HG02852 (cell line): ENCODE data around the gene ACTRT2.

Source experiments
- ATAC-seq: cut with Tn5 transposase; IDR thresholded peaks from one replicate; pipeline ENCODE4 v1.9.1; 2021; ENCODE audit warnings: mild to moderate bottlenecking, moderate library complexity; ENCODE audit not compliant: unreplicated experiment

The ACTRT2 gene

DNA sequence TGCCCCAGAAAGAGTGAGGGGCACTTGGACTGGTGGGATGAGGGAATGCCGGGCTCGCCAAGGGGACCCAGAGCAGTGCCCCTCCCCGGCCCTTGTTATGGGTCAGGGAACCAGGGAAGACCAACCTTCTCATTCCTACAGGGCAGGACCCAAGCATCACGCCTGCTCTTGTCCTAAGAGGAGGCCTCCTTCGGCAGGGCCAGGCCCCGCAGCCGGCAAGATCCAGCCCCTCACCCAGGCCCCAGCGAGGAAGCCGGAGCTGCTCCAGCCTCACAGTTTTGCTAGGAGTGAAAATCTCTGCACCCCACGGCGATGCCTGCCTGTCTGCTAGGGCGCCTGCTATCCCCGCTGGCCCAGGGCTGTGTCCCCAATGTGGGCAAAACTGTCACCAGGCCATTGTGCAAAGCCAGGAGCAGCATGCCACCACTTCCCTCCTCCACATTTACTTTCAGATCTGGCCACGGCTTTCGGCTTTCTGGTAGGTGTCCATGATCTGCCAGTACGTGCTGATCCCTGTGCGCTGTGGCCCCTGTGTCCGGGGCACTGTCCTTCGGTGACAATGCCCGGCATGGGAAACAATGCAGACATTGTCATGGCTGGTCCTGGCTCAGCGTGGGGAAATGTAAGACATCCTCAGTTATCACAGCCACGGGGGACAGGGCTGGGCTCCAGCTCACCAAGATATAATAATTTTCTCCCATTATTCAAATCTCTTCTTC, 9.6 kb downstream of the ACTRT2 start:
- ATAC-seq = no peak

DNA sequence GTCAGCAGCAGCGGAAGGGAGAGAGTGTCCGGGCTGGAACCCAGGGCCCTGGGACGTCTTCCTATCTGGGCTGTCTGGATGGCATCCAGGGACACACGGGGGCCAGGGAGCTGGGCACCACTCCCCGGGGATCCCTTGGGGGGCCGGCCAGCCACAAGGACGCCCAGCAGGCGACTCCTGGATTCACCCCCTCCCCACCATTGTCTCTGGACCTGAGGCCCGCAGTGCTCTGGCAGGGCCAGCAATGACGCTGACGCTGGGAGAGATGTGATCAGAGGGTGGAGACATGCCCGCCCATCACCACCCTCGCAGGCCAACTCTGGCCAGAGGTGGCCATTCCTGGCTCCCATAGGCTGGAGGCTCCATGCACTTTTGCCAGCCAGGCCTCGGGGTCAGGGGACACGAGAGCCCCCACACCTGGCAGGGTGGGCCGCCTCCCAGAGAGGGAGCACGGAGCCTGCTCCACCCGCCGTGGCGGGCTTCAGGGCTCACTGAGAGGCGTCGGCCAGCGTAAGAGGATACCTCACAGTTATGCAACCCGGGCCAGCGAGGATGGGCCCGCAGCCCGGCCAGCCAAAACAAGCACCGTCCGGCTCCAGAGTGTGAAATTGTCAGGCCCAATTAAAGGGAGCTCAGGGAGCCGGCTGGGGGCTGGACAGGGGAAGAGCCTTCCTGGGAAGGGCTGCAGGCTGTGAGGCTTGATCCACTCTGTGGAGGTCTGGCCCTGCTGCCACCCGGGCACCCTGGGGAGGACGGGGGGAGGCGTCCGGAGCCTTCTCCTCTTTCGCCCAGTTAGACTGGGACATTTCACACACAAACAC, 10.3 kb downstream of the ACTRT2 start:
- ATAC-seq = no peak

DNA sequence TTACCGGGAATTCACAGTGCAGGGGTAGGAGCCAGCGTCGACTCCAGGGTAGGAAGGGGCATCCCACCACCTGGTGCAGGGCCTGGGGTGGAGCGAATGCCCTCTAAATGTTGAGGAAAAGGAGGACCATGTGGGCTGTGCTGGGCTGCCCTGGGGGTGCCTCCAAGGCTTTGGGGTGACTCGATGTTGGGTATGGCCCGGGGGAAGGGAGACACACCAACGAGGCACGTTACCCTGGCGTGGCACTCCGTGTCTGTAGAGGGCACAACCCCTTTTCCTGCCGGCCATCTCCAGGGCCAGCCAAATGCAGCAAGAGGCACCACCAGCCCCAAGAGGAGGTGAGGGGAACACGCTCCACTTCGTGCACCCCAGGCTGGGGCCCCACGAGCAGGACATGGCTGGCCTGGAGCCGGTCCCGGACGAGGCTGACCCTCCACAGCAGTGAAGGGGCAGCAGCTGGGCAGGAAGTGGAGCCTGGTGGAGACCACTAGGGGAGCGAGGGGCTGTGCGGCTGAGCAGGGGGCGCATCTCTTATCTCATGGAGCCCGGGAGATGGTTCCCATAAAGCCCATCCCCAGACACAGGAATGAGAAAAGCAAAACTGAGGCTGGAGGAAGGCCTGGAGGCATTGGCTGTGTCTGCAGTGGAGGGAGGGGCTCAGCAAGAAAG, 11.2 kb downstream of the ACTRT2 start:
- ATAC-seq = no peak

DNA sequence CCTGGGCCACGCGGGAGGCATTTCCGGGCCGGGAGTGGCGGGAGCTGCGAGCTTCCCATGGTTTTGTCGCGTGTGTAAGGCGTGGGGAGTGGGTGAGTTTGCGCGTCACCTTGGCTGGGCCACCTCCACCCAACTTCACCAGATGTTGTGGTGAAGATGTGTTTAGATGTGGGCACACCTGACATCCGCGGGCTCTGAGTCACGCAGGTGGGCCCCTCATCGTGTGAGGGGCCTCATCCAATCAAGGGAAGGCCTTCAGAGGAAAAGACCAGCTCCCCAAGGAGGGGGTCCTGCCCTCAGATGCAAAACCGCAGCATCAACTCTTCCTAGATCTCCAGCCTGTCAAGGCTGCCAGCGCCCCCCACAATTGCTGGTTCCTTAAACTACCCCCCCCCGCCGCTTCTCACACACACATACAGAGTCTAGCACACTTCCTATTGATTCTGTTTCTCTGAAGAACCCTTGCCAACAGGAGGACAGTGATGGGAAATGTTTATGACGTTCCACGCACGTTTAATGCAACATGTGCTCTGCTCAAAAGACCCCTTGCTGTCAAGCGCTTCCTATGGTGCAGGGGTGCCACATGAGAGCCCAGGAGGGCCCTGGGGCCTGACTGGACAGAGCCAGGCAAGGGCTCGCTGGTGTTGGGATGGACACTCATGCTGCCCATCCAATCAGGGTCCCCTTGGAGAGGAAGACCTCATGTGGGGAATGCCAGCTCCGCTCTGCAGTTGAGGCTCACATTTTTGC, 11.9 kb downstream of the ACTRT2 start:
- ATAC-seq = no peak

DNA sequence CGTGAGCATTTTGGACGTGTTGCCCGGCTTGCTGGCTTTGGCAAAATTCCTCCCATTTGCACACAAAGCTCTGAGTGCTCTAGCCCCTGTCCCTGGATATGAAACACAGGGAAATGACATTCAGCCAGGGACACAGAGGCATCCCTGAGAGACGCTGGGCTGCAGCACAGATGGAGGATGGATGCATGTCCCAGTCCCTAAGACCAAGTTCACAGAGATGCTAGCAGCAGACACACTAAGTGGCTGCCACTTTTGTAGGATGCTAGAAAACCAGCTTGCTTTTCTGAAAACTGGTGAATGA, 12.5 kb downstream of the ACTRT2 start:
- no peak for ATAC-seq

DNA sequence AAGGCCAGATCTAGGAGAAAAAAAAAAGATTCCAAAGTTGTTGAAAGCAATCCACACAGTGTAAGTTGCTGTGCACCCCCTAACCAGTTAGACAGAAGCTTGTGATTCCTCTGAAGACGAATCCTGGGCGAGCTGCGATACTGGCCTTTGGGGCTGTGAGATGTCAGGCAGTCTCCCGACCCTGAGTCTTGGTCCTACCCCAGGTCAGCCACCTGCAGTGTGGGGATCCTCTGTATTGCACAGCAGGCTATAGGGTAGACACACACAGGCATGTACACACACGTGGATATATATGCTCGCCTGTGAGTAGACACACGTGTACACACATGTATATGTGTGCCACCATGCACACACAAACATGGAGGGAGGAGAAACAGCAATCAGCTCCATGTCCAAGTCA, 12.9 kb downstream of the ACTRT2 start:
- no peak for ATAC-seq

DNA sequence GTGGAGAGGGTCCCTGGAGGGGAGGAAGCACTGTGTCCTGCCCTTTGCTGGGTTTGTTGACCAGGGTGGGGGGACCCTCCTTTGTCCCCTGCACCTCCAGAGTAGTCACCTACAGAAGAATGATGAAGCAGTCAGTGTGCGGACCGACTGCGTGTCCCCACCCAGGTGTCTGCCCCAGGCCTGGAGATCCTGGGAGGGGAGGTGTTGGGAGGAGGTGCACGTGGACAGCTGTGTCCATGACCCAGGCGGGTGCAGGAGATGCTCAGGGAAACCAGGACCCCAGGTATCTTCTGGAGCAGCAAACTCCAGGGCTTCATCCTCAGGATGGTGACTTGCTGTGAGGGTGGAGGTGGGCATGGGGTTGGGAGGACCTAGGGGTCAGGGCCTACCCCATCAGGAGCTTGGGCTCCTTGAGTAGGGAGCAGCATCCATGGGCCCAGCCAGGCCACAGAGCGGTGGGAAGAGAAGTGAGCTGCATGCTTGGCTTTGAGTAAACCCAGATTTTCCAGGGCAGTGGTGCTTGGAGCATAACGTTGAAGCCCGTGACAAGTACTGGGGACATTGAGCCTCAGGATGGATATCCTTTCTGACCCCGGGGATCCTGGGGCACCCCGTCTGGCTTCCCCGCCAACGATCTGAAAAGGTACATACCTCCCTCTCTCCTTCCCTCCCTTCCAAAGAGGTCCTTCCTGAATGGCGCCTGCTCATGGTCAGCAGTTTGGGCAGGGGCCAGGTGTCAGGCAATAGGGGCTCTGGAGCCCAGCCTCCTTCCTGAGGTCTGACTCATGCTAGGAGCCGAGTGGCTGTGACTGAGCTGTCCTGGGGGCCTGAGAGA, 13.7 kb downstream of the ACTRT2 start:
- no peak for ATAC-seq

DNA sequence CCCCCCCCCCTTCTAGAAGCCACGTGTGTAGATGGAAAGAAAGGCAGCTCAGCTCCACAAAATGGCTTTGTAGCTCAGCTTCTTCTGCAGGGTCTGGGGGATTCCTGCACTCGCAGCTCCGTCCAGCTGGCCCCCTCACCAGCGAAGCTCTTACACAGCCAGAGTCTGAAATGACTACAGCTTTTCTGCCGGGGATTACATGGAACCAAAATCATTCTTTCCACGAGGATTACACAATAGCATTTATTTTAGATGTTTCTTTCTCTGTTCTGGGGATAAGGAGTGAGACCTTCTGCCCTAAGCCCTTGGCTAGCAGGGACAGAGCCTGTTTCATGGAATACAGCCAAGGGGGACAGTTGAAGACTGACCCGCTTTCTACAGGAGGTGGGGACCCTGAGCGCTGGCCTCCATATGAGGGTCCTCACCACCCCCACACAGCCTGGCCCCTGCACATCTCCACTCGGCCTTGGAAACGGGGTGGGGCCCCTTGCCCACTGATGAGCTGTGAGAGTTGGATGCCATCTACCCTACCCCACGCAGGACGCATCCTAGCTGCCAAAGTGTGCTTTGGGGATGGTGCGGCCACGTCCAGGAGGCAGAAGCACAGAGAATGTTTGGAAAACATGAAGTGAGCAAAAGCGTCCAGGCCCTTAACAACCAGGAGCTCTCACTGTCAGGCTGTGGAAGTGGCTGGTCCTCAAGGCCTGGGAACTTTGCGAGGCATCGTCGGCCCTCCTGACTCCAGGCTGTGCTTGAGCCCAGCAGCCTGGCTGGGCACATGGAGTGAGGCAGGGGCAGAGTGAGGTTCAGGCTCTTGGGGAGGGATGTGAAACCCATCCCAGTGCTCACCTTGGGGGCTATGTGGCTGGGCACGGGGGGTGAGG, 14.5 kb downstream of the ACTRT2 start:
- no peak for ATAC-seq

DNA sequence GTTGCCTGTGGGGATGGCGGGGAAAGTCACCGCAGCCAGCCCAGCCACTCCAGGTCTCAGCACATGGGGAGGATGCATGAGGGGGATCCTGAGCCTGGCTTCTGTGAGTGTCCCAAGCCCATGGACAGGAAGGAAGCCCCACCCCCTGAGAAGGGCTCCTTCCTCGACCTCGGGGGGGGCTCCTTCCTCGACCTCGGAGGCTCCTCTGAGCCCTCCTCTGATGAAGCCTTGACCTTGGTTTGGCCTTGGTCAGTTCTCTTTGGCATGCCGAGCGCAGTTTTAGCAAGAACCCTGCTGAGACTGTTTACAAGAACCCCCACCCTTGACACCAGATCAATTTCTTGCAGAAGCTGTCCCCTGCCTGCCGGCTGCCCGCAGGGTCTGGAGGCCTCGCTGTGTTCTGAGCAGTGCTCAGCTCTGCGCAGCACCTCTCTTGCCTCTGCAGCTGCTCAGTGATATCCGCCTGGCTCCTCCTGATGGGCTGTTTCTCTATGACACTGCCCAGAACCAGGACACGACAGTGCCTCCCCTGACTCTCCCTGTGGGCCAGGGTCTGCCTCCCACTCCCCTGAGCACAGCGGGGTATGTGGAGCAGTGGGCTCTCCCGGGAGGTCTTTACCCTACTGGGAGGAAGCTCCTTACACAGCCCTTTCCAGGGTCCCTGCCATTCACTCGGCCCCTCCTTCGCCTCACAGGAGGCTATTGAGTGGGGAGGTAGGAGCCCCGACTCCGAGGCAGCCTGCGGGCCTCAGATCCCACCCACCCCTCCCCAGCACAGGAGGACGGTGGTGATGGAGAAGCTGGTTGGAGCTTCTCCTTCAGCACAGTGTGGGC, 15.4 kb downstream of the ACTRT2 start:
- no peak for ATAC-seq

DNA sequence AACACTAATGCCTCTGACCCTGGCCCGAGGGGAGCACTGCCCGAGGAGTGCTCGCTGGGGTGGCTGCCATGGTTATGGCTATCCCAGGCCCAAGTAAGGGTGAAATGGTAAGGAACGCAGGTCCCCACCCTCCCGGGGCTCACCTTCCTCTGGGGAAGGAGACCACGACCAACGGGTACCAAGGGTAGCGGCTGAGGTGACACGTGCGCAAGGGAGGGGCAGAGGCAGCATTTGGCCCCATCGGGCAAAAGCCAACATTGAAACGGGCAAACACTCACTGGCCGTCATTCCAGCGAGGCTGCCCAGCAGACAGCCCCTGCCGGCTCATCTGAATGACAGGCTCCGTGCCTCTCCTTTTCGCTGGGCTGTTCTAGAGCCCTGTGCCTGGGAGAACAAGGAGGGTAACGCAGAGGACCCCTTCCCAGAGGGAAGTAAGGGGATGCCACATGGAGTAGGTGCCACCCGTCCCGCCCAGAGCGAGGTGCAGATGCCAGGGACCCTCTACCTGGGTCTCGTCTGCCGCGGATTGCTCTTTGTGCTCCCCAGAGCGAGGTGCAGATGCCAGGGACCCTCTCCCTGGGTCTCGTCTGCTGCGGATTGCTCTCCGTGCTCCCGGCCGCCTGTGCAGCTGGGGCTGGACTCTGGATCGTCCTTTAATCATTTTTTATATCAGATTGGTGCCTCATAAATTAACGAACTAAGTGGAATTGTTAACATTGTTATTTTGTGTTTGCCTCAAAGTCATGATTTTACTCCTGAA, 16.2 kb downstream of the ACTRT2 start:
- no peak for ATAC-seq

DNA sequence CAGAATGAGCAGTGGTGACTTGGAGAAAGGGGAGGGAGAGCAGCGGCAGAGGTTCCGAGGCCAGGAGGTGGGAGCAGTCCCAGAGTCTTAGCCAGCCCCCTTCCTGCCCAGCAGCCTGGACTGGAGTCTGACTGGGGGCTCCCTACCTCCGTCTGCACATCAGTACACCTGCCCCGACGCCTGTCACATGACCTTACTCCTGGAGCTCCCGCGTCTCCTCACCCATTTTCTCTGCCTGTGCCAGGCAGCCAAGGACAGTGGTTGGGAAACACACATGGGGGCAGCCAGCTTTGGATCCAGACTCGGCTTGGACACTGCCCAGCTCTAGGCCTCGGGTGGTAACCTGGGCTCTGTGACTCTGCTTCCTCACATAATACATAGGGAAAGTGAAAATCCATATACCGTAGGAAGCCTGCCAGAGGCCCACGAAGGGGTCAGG, 16.9 kb downstream of the ACTRT2 start:
- ATAC-seq = no peak

DNA sequence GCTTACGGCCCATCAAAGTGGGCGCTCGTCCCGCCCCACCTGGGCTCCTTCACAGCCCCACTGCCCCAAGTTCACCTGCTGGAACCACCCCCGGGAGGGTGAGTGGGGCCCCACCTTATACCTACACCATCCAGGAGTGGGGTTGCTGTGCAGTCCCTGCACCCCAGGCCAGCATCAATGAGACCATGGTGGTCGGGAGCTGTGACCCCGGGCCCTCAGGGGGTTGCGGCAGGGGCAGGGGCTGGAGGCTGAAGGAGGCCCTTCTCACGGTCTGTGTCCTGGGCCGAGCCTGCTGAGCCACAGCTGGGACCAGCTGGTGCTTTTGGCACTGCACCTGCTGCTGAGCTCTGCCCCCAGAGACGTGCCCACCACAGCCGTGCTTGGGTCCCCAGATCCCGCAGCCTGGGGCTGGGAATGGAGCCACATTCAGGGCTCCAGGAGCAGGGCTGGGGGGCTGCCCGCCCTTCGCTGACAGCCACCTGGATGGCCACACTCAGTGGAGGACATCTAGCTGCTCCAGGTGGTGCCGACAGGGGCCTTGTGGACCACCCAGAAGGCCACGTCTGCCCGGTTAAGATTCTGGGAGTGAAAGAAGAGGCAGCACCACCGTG, 17.4 kb downstream of the ACTRT2 start:
- ATAC-seq = no peak

DNA sequence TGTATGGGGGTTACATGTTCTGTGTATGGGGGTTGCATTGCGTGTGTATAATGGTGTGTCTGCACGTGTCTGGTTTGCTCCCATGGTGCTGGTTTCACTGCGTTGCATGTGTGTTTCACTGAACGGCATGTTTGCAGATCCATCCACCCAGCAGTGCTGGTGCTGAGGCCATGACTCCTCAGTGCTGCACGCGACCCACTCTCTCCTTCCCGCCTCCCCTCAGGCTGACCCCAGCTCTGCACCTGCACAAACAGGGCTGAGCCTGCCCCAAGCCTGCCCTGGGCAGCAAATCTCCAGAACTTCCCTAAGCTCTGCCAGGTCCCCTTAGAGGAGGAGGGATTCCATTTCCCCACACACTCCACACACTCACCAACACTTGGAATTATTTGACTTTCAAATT, 18.7 kb downstream of the ACTRT2 start:
- no peak for ATAC-seq

DNA sequence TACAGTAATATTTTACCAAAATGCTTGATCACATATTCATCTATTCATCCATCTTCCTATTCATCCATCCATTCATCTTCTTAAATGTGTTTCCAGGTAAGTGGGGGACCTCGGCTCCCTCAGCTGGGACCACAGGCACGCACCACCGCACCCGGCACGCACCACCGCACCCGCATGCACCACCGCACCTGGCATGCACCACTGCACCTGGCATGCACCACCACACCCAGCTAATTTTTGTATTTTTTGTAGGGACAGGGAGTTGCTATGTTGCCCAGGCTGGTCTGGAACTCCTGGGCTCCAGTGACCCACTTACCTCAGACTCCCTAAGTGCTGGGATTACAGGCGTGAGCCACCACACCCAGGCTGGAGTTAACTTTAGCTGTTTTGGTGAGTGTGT, 21.2 kb downstream of the ACTRT2 start:
- ATAC-seq = no peak

DNA sequence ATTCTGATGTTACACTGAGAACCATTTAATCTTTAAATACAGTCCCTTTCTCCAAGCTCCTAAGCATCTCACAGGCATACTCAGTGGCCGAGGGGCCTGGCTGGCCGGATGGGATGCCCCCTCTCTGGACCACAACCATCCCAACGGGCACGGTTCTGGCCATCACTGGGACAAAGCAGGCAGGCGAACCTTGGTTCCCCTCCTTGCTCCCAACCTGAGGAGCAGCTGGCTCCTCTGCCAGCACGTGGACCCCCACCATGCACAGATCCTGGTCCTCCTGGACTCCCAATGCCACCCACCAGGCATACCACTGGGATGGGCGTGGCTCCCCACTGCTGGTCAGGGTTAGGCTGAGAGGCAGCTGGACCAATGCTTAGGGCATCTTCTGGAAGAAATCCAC, 27.9 kb downstream of the ACTRT2 start:
- no peak for ATAC-seq

DNA sequence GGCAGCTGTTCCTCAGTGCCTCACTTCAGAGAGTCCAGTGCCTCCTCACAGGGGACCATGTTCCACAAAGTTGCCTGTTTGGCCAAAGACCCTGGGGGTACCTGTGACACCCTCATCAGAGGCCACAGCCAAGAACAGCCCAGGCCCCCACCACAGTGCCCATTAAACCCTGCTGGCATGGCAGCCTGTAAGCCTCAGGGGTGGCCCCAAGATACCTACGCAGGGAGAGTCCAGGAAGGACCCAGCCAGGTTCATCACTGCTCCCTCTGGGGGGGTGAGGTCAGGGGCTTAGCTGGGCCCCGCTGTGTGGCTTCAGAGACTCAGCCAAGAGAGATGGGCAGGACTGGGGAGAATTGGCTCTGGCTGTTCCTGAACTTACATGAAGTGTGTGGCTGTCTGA, 28.6 kb downstream of the ACTRT2 start:
- ATAC-seq = no peak

DNA sequence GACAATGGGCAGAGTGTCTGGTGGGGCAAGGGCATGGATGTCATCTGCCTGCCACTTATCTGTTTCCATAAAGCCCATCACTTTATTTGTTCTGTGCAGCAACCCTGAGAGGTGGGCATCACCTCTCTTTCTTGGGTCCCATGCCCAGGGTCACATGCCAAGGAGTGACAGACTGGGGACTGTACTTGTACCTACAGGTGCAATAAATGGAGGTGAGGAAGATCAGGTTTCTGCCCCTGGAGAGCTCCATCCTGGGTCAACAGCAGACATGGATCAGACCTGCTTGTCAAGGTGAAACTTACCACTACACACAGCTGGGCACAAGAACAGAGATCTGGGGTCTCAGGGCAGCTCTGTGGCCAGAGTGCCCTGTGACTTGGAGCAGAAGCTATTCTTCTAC, 29.3 kb downstream of the ACTRT2 start:
- ATAC-seq = no peak
